ENCODE measurements around the gene VDR.

Gene VDR

GRCh38 chr12:47904713-47905709 lies at the start of gene VDR:
Gene VDR, minus strand, starts transcription at chr12:47904994. Its CDS starts 25,881 bp downstream, at chr12:47879113.
- TF ChIP-seq, protein P1, sequence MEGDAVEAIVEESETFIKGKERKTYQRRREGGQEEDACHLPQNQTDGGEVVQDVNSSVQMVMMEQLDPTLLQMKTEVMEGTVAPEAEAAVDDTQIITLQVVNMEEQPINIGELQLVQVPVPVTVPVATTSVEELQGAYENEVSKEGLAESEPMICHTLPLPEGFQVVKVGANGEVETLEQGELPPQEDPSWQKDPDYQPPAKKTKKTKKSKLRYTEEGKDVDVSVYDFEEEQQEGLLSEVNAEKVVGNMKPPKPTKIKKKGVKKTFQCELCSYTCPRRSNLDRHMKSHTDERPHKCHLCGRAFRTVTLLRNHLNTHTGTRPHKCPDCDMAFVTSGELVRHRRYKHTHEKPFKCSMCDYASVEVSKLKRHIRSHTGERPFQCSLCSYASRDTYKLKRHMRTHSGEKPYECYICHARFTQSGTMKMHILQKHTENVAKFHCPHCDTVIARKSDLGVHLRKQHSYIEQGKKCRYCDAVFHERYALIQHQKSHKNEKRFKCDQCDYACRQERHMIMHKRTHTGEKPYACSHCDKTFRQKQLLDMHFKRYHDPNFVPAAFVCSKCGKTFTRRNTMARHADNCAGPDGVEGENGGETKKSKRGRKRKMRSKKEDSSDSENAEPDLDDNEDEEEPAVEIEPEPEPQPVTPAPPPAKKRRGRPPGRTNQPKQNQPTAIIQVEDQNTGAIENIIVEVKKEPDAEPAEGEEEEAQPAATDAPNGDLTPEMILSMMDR (conservative IDR thresholded peaks at IDR 0.05; ENCODE audit: low read depth, low read length), result peak; percentile 46
- peak; percentile 55 for DNase-seq (ENCODE audit: low read depth)
- peak within 1 kb of the TSS; percentile 62 for H3K4me3 ChIP-seq (ENCODE audit: low read depth, low read length)

DNA sequence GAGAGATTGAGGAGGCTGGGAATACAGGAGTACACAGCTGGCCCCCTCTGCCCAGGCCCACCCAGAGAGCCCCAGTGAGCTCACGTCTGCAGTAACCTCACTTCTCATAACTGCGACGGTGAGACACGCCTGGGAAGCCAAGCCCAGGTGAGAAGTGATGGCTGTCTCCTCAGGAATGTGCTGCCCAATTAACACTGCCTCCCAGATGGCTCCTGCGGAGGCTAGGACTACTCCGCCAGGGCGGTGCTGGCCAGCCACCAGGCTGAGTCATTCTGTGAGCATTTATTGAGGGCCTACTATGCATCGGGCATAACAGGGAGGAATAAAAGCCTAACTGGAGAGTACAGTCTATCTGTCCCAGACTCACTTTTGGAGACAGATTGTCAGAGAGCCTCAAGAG lies 49.3 kb upstream of the VDR start:
- H3K4me3 ChIP-seq (ENCODE audit: low read depth, low read length), result no peak overlapping the region
- TF ChIP-seq, protein P1 (conservative IDR thresholded peaks at IDR 0.05; ENCODE audit: low read depth, low read length), result no peak
- no peak for DNase-seq (ENCODE audit: low read depth)

- no peak for DNase-seq (ENCODE audit: low read depth)
- TF ChIP-seq, protein P1 (conservative IDR thresholded peaks at IDR 0.05; ENCODE audit: low read depth, low read length), result no peak
- no peak overlapping the region for H3K4me3 ChIP-seq (ENCODE audit: low read depth, low read length)
Observed at GRCh38 chr12:47950856-47951468, 46.2 kb upstream of the VDR start.

DNA sequence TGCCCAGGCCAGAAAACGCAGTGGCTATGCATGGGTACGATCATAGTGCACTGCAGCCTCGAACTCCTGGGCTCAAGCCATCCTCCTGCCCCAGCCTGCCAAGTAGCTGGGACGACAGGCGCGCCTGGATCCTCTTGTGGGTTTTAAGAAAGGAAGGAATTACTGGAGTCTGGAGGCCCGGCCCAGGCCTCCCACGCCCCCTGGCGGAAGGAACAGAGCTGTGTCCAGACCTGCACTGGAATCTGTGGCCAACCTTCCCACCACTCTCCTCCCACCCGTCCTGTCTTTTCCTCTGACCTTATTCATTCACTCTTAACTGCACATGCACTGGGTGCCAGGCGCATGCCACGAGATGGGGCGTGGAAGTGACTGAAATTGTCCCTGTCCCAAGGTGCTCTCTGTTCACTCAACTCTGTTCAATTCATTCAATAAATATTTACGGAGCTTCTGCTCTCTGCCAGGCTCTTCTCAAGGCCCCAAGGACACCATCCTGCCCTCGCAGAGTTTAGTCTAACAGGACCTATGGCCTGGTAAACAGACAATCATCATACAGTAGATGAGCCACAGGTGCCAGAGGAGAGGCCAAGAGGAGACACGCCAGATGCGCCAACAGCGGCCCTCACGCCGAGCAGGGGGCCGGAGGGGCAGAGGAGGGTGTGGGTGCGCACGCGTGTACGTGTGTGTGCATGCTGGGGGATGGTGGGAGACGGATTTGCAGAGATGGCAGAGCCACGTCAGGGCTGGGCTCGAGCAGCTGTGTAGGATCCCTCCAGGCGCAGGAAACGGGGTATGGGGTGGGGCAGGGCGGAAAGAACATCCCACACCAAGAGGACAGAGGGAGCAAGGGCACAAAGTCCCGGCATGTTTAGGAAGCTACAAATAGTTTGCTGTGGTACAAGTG lies 44.9 kb upstream of the VDR start:
- no peak overlapping the region for H3K4me3 ChIP-seq (ENCODE audit: low read depth, low read length)
- TF ChIP-seq, protein P1 (conservative IDR thresholded peaks at IDR 0.05; ENCODE audit: low read depth, low read length), result peak; percentile 90
- DNase-seq (ENCODE audit: low read depth), result peak; percentile 83

DNA sequence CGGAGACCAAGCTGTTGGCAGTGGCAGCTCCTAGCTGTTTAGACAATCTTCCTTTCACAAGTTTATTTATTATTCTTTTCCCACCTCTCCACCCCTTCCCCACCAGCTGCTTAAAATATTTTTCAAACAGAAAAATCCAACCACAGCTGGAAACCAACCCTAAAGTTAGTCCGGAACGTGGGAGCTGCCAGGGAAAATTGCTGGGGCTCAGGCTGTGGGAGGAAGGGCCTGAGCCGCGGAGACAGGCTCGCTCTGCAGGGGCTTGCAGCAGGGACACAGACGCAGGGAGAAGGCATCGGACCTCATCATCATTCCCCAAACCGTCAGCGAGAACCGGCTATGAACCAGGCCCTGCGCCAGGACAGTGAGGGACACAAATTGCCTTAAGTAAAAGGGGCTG lies 42.5 kb upstream of the VDR start:
- H3K4me3 ChIP-seq (ENCODE audit: low read depth, low read length), result no peak overlapping the region
- TF ChIP-seq, protein P1 (conservative IDR thresholded peaks at IDR 0.05; ENCODE audit: low read depth, low read length), result no peak
- peak; percentile 13 for DNase-seq (ENCODE audit: low read depth)

DNA sequence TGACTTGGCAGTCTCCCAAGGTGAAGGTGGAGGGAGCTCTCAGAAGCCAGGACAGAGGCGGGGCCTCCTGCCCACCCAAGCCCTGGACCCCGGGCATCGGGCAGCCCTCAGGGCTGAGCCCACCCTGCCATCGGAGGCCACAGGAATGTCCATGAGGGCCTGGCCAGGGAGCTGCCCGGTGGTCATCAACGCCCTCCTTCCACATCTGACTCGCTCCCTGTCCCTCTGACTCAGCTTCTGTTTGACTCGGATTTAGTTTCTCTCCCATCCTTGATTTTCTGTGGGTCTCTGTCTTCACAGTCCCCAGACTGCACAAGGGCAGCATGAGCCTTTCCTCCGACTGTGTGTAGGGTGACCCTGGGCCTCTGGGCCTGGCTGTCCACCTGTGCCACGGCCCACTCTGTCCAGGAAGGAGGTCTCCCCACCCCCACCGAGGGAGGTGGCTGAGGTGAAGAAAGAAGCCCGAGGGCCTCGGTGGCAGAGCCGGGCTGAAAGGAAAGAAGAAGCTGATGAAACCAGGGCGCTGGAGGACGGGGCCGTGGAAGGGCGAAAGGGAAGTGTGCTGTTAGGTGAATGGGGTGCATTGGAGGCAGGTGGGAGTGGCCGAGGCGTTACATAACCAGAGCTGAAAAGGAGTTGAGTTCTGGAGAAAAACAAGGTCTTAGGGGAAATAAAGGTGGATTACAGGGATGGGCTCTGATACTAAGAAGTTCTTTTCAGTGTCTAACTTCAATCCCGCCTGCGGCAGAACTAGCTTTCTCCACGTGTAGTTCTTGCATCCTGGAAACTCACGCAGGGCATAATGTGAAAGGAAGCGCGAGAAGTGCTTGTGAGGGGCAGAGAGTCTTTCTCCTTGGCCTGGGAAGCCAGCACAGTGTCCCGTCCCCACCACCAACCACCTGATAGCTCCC lies 41.9 kb upstream of the VDR start:
- peak; percentile 28 for DNase-seq (ENCODE audit: low read depth)
- H3K4me3 ChIP-seq (ENCODE audit: low read depth, low read length), result no peak overlapping the region
- TF ChIP-seq, protein P1 (conservative IDR thresholded peaks at IDR 0.05; ENCODE audit: low read depth, low read length), result no peak
